Osteocyte (in vitro differentiated cells): ENCODE data around the gene SART1. TPM values are rescaled to one million over a fixed set of nuclear protein-coding genes. Genes with fewer than 3 reads are reported as not detected.

ENCODE experiments used
- DNase-seq: peaks from one replicate; pipeline ENCODE4 v3.0.0; 2021; ENCODE audit warnings: mixed read lengths; ENCODE audit not compliant: unreplicated experiment; ENCODE audit errors: extremely low spot score
- H3K27ac Mint-ChIP-seq: one replicate; pipeline ENCODE4 v1.8.0; 2021; ENCODE audit warnings: mild to moderate bottlenecking, mixed read lengths; ENCODE audit not compliant: unreplicated experiment
- H3K27me3 Mint-ChIP-seq: one replicate; pipeline ENCODE4 v1.8.0; 2021; ENCODE audit warnings: mixed read lengths; ENCODE audit not compliant: unreplicated experiment
- H3K36me3 Mint-ChIP-seq: one replicate; pipeline ENCODE4 v1.8.0; 2021; ENCODE audit warnings: mixed read lengths; ENCODE audit not compliant: unreplicated experiment
- H3K4me1 Mint-ChIP-seq: one replicate; pipeline ENCODE4 v1.8.0; 2021; ENCODE audit warnings: mixed read lengths; ENCODE audit not compliant: unreplicated experiment
- H3K4me3 Mint-ChIP-seq: one replicate; pipeline ENCODE4 v1.8.0; 2021; ENCODE audit warnings: mild to moderate bottlenecking, moderate library complexity, mixed read lengths; ENCODE audit not compliant: unreplicated experiment
- H3K9me3 Mint-ChIP-seq: one replicate; pipeline ENCODE4 v1.8.0; 2021; ENCODE audit warnings: mixed read lengths; ENCODE audit not compliant: unreplicated experiment
- total RNA-seq: library from RNA; stranded (reverse); gene quantifications from 2 replicates; pipeline ENCODE4 v1.2.1, GENCODE V29; 2021
- TF ChIP-seq, protein P1 (sequence below): fragments of 200-600 bp; sonication (generic); IDR thresholded peaks from 2 replicates; pipeline ENCODE4 v1.5.0; 2021; ENCODE audit warnings: antibody characterized with exemption, mild to moderate bottlenecking, moderate library complexity

SART1 gene
- total RNA-seq, 1 donor from 2014 or later = 55.9 TPM

- Mint-ChIP-seq H3K9me3 (no peaks in the 10 kb centered on the region), H3K27me3 (no peaks in the 10 kb centered on the region), H3K27ac (no peak overlapping the region), H3K4me3 (no peak overlapping the region), H3K4me1 (no peaks in the 10 kb centered on the region), H3K36me3 (peaks cover 12% of the 10 kb centered on the region)
- no peak for DNase-seq
- TF ChIP-seq, protein P1, sequence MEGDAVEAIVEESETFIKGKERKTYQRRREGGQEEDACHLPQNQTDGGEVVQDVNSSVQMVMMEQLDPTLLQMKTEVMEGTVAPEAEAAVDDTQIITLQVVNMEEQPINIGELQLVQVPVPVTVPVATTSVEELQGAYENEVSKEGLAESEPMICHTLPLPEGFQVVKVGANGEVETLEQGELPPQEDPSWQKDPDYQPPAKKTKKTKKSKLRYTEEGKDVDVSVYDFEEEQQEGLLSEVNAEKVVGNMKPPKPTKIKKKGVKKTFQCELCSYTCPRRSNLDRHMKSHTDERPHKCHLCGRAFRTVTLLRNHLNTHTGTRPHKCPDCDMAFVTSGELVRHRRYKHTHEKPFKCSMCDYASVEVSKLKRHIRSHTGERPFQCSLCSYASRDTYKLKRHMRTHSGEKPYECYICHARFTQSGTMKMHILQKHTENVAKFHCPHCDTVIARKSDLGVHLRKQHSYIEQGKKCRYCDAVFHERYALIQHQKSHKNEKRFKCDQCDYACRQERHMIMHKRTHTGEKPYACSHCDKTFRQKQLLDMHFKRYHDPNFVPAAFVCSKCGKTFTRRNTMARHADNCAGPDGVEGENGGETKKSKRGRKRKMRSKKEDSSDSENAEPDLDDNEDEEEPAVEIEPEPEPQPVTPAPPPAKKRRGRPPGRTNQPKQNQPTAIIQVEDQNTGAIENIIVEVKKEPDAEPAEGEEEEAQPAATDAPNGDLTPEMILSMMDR = no peak
Measured at GRCh38 chr11:65981972-65982823, 20.7 kb downstream of the SART1 start.

- TF ChIP-seq, protein P1 = no peak
- H3K27me3 Mint-ChIP-seq = no peaks in the 10 kb centered on the region
- H3K27ac Mint-ChIP-seq = no peak overlapping the region
- H3K9me3 Mint-ChIP-seq = no peaks in the 10 kb centered on the region
- no peaks in the 10 kb centered on the region for H3K4me1 Mint-ChIP-seq
- peaks cover 8% of the 10 kb centered on the region for H3K36me3 Mint-ChIP-seq
- no peak for DNase-seq
- H3K4me3 Mint-ChIP-seq = no peak overlapping the region
Measured at GRCh38 chr11:65982824-65983588, 21.5 kb downstream of the SART1 start.

- TF ChIP-seq, protein P1 = no peak
- H3K27ac Mint-ChIP-seq = no peak overlapping the region
- H3K9me3 Mint-ChIP-seq = no peaks in the 10 kb centered on the region
- H3K4me3 Mint-ChIP-seq = no peak overlapping the region
- no peaks in the 10 kb centered on the region for H3K4me1 Mint-ChIP-seq
- H3K36me3 Mint-ChIP-seq = peaks cover 8% of the 10 kb centered on the region
- H3K27me3 Mint-ChIP-seq = no peaks in the 10 kb centered on the region
- DNase-seq = no peak
Measured at GRCh38 chr11:65983589-65983987, 22.1 kb downstream of the SART1 start.

- DNase-seq = no peak
- Mint-ChIP-seq H3K36me3 (peaks cover 5% of the 10 kb centered on the region), H3K4me3 (no peak overlapping the region), H3K27ac (no peak overlapping the region), H3K9me3 (no peaks in the 10 kb centered on the region), H3K4me1 (peaks cover 5% of the 10 kb centered on the region), H3K27me3 (no peaks in the 10 kb centered on the region)
- TF ChIP-seq, protein P1 = no peak
Measured at GRCh38 chr11:65987336-65987735, 25.8 kb downstream of the SART1 start.
